Epidermal melanocyte (primary cell): ENCODE measurements around the gene SORBS2.
A peak's percentile ranks its signal among the peaks of the same experiment; 100 is the strongest.

Experiments used
- DNase-seq: peaks from one replicate; pipeline ENCODE4 v3.0.0; 2011; ENCODE audit warnings: low spot score; ENCODE audit not compliant: insufficient read length

SORBS2 gene

DNA sequence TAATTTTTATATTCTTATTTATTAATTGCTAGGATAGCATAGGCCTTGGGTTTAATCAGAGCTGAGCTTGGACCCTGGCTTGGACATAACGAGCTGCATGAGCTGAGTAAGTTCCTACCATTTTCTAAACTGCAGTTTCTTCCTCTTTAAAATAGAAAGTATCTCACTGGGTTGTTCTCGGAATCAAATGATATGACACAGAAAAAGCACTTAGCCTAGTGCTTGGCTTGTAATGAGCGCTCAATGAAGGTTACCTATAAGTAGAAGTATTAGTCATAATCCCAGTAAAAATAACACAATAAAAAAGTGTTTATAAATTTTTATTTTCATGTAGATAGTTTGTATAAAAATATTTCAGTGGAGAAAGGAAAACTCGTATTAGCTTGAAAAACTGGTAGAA lies 163.4 kb downstream of the SORBS2 start:
- DNase-seq: no peak

DNA sequence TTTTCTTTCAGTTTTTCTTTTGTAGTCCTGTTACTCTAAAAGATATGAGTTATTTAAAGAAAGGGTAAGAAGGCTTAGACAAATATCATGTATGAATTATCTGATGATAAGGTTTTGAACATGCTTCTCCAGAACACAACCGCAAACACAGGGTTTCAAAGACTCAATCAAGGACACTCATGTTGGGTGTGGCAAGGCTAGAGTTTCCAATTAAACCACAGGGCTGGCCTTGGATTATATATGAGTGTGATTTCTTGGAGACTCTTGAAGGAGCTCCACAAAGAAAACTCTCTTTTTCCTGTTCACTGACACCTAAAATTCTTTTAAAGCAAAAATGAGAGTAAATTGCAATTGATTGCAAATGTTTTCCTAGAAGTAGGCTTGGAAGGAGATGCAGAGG lies 166.6 kb downstream of the SORBS2 start:
- no peak for DNase-seq

DNA sequence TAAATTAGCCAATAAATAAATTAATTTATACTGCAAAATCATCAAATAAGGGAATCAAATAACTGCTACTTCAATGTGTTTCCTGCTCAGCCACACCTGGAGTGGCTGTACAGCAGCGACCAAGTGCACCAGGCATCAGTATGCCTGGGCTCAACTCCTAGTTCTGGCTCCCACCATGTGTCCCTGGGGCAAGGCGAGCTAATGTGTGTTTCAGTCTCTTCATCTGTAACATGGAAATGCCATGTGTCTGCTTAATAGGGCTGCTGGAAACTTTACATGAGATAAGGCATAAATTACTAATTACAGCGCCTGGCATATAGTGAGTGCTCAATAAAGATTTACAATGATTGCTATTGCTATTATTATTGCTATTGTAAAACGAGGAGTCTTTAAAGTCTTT lies 167.6 kb downstream of the SORBS2 start:
- no peak for DNase-seq

DNA sequence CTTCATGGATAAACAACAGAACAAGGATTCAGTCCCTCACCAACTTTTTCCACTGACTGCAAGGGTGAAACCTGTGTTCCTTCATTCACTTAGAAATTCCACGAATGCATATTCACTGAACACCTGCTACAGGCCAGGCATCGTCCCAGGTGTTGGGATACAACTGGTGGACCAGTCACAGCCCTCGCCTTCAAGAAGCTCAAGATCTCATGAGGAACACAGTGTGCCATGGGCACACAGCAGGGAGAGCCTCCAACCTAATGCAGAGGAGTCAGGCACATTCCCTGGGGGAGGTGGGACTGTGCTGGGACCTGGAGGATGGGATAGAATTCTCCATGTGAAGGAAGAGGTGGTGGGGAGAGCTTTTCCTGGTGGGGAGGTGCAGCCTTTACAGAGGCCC lies 169.1 kb downstream of the SORBS2 start:
- DNase-seq: no peak

DNA sequence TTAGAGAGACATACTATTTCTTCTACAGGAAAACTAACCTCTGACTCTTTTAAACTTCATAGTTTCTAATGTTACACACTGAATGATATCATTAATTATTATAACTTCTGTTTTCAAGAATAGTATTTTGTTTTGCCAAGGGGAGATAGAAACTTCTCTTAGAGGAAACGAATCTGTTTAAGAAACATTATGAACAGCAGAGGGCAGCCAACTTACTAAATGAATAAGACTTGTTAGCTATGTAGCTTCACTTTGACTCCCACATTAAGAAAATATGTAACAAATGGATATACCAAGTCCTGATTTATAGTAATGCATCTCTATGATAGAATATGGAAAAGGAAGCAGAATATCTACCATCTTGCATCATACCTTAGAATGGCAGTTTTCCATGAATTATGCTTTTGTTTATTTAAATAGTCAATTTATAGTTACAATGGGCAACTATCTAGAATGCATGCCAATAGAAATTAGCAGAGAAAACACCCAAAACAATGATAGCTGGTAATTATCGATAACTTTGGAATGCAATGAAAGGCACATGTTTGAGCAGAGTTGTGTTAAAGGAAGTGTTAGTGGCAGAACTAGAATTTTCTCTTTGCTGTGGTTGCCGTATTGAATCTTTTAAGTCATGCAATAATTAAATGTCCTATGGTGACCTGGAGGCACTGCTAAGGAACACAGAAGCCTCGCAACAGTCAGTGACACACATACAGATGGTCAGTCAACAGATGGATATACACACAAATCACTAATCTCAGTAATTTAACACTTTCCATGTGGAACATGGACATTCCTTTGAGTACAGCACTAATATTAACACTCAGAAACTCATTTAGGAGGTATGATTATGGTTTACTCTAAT lies 171.0 kb downstream of the SORBS2 start:
- DNase-seq: peak; percentile 69

DNA sequence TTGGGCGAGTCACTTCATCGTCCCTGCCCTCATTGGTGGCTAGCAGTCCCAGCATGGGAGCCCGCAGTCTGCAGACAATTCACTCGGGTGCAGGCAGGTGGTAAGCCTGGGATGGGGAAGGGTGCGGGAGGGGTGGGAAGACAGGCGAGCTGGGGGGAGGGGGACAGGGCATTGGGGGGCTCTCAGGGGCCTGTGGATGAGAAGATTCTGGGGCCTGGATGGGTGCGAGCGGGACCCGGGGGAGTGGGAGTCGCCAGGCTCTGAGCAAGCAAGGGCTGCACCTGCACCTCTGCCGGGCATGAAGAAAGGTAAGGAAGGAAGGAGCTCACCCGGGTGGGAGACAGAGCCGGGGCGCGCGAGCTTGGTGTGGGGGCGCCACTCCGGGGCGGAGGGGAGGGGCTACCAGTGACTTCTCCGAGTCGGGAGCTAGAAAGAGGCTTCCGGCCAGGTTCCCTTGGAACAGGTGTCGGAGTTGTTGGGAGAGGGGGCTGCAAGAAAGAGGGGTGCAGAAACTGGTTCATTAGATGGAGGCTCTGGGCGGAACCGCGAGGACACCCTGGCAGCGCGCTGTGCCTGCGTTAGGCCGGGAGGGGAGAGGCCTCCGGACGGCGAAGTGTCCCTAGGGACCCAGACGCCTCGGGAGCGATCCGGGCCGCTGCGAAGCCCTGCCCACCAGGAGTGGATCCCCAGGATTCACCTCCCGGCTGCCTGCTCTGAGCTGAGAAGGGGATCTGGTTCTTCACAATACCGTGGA lies 173.3 kb downstream of the SORBS2 start:
- DNase-seq: no peak

DNA sequence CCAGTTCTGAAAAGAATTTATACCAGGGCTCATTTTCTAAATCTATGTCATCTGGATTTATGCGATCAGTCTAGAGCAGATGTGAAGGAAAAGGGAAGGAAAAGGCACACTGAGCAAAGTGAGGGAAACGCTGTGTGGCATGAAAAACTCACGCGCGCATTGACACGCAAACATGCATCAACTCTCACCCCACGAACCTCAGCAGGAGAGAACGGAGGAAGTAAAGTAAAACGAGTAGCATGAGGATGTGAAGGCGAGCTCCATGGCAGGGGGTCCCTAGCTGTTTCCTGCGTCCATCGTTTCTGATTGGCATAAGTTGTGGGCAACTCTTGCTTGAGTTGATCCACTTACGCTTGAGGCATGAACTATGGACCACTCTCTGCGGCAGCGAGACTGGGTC lies 173.9 kb downstream of the SORBS2 start:
- no peak for DNase-seq

DNA sequence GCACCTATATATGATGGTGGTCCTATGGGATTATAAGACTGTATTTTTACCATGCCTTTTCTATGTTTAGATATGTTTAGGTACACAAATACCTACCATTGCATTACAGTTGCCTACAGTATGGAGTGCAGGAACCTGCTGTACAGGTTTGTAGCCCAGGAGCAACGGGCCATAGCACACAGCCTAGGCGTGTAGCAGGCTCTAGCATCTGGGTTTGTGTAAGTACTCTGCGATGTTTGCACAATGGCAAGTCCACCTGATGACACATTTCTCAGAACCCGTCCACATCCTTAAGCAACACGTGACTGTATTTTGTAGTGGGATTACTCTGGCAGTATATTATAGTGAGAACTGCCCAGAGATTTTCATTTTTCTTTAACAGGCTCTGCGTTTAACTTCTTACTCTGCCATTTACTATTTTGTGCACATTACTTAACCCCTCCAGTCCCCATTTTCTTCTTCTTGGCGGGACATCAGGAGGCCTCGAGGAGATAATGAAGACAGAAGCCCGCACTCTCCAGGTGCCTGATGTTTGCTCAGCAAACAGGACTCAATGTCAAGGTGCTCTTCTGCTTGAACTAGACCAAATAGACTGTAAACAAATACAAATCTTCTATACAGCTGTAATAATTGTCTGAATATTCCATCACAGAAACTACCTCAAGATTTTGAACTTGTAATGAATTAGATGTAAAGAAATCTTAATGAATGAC lies 174.7 kb downstream of the SORBS2 start:
- no peak for DNase-seq

DNA sequence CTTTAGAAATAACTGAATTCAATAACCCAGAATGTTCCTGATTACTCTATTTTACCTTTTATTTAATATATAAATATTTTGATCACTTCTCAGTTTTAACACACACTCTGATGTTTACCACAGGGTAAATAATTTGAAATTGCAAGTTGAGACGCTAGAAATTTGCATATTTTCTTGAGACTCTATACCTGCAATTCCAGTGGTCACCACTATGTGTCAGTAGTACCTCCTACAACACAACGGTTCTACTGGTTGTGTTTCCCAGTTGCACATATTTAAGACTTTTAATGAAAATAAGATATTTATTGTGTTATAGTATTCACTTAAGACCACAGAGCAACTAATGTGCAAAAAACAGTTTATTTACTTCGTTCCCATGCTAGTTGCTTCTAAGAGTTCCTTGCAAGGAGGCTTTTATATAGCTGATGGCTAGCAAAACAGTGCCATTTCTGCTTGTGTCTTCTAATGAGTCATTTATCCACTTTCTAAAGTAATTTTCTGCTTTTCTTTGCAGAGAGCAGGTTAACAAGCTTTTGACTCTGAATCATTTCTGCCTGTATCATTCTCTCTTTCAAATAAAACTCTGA lies 177.8 kb downstream of the SORBS2 start:
- no peak for DNase-seq

DNA sequence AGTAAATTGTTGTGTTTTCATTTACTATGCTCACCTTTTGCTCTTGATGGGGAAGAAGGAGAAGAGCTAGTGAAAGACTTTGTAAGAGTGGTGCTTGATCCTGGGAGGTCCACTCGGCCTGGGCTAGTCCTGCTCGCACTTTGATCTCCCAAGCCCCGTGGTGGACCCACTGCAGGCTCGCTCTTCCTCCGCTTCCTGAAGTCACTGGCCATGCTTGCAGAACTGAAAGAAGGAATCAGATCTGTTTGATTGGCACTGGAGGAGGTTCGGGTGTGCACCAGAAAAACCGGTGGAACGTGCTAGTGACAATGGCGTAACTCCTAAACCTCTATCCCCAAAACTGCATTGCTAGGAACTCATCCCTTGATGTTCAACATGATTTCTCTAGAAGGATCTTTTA lies 185.2 kb downstream of the SORBS2 start:
- no peak for DNase-seq

DNA sequence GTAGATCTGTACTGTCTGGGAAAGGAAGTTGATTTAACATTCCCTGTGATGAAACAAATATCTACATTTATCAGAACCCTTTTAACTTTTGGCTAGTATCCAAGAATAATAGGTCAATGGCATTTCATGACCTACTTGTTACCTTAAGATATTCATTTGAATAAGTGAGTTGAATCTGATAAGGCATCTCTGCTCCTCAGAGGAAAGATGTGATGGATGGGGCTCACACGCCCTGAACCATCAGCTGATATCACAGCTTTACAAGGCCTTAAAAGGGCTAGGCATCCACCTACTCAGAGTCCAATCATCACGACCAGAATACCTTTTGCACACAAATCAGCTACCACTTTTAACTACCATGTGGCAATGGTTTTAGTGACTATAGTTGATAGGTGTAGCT lies 186.5 kb downstream of the SORBS2 start:
- DNase-seq: no peak

DNA sequence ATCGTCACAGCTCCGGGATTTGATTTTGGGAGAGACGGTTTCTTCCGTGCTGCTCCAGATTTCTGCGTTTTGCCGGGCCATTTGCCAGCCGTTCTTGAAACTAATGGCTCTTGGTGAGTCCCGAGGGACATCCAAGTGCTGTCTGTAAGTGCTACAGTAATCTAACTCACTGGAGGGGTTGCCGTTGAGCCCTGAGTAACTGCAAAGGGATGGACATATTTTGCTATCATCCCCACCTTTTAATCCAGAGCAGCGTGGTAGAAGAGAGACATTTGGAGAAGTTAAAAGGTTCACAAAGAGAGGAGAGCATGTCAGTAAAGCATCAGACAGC lies 187.8 kb downstream of the SORBS2 start:
- DNase-seq: no peak

DNA sequence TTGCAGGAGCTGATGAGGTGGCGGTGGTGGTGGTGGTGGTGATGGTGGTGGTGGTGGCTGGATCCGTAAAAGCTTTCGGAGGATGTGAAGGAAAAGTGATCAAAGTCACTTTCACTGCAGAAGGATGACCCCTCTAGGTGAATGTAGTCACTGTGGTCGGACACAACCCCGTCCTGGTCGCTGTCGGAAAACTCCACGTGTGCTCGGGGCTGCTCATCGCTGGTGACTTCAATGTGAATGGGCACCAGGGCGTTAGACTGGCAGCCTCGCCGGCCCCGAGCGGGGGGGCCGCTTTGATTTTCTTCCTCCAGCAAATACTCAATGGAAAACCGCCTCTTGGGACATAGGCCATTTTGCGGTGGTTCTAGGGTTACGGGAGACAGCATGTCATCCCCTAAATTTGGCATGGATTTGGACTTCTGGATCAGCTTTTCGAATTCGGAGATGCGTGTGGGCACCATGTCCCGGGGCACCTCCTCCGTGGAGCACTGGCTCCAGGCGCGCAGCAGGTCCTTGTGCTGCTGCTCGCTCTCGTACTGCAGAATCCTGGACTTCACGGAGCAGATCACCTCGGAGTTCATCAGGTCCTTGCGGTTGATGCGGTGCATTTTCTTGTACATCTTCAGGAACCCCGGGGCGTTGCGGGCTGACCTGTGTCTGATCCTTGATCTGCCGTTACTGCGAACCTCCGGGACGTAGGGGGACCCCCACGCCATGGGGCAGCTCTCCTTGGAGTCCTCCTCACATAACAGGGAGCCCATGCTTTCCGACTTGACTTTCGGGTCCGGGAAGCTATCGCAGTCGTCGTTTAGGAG lies 188.3 kb downstream of the SORBS2 start:
- no peak for DNase-seq

DNA sequence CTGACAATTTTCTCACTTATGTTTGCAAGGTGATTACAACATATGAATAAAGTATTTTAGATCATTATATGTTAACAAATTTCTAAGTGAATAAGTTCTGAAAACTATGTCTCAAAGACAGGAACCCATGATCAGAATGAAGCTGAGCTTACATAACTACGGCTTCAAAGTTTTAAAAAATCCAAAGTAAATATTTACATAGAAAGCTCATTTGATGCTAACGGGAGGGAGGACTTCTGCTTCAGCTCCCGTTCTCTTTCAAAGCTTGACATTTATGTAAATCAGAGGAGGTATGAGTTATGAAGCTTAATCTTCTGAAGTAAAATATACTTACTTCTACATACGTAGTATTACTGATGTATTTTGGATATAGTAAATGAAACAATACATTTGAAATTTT lies 203.8 kb downstream of the SORBS2 start:
- no peak for DNase-seq

DNA sequence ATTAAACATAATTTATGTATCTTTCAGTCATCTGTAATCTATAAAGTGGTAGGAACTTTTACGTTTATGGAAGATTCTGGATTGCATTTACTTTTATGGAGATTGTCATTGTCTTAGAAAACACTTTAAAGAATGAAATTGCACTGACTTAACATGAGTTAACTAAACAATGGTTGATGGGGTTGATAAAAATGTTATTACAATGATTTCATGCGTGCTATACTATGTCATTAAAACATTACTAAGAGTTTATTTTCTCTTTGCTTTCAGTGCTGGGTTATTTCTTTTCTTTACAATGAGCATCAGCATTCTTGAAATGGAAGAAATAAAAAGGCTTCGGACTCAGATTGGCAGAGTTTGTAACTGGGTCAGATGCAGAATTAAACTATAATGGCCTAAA lies 209.6 kb downstream of the SORBS2 start:
- DNase-seq: no peak

DNA sequence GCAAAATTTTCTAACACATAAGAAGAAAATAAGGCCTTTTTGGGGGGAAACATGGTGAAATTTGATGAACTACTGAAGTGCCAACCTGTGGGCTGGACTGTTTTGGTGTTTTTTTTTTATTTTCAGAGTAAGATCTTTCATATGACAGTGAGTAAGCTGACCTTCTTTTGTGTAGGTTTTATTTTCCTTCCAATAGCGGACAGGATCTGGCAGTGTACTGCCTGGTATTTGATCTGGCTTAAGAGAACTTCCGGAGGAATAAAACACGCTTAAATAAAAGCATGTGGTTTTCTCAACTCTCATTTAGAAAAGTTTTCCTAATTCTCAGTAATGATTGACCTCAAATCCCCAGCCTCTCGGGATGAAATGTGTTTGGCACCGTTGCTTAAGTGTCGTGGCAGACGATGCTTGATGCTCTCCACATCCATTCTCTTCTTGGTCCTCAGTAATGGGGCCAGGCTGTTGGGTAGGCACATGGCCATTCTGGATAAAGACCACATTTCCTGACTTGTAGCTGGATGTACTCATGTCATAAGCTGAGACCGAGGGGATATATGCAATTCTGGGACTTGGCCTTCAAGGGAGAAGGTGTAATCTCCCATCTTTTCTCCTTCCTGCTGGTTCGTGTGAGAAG lies 211.1 kb downstream of the SORBS2 start:
- DNase-seq: no peak

DNA sequence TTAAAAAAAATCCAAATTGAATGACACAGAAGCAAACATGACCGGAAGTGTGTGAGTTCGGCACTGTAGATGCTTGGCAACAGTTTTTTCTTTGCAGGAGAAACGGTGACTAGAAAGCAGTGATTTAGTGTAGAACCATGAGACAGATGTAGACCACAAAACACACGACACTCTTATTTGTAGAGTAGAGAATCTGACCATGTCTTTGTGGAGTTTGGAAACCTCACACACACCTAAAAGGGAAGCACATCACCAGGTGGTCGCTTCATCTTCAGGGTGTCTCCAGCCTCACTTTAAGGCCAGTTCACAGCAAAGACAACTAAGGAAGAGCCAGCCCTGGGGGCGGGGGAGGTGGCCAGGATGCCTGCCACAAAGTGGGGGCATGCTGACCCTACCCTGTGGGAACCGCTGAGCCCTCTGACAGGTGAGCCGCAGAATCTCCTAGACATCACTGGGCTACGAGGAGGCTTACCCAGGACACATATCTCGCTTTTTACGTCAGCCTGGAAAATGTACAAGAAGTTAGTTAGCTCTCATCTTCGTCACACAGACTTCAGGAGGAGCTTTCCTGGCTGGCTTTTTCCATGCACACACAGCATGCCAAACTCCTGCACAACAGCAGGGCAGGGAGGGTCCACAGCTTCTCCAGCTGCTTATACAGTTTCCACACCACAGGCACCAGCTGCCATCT lies 212.3 kb downstream of the SORBS2 start:
- DNase-seq: no peak

DNA sequence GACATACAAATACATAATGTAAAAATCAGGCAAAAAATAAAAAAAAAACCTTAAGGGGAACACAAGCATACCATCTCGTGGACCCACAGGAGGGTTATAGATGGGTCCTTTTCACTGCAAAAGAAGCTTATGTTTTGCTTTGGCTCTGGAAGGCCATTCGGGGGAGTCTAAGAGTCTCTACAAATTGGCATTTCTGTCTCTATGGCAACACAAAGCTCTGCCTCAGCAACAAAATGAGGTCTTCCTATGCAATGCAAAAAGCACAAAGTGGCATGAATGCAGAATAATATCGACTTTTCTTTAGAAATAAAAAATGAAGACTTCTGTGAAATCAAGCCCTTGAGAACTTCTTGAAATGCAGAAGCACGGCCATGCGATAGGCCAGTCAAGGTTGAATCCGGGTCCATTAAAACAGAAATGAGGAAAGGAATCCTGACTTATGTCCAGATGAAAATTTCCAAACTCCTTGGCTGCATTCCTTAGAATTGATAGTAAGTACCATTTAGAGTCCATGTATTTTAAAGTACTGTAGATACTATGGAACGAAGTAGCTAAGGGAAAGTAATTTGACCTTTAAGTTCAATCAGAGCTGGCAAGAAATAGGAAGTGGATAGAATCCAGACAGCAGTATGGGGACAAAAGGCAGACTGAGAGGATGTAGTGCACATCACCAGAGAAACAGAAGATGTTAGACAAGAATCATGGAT lies 213.0 kb downstream of the SORBS2 start:
- no peak for DNase-seq

DNA sequence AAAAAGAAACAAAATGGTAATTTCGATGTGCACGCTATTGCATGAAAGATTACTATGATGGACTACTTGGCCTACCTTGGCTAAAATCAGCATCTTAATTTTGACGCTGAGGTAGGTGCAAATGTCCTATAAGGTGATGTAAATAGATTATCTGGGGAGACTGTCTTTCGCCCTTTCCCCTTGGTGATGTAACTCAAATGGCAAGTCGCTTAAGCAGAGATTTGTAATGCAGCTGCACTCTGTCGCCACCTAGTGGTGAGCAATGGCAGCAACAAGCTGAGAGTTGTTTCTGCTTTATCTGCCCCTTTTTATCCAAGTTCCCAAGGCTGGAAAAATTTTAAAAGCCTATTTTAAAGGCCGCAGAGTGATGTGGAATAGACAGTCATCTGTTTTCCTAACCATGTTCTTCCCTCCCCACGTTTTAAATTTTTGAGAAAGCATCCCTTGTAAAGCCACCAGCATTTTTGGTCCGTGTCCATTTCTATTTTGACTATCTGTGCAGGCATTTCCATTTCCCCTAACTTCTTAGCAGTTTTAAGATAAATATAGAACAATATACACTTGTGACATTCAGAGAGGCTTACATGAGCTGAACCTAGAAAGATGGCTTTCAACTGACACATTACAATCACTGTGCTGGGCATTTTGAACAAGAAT lies 214.3 kb downstream of the SORBS2 start:
- peak; percentile 39 for DNase-seq
